Measurements from ENCODE around the gene MACF1.

DNA sequence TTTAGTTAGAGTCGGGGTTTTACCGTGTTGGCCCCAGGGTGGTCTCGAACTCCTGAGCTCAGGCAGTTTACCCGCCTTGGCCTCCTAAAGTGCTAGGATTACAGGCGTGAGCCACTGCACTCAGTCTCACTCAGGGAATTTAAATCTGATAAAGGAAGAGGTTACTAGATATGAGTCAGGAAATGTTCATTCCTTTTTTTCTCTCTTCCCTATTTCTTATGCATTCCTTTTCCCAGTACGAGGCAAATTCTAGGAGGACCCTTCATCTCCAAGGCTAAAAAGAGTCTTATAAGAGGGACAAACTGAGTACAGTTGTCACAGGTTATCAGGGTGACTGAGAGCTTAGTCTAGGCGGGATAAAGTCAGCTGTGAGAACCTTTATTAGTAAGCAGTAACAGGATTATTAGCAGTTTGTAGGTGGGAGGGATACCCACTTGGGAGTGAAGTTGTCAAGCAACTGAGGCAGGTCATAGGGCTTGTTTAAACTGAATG lies 9.1 kb downstream of the MACF1 start:
- TF ChIP-seq EZH2 (IDR thresholded peaks at IDR 0.05; ENCODE audit: low read length, unreplicated experiment): no peak
- no peak for TF ChIP-seq EZH2phosphoT487 (IDR thresholded peaks at IDR 0.05; ENCODE audit: borderline replicate concordance, low read length)
- TF ChIP-seq, protein P1, sequence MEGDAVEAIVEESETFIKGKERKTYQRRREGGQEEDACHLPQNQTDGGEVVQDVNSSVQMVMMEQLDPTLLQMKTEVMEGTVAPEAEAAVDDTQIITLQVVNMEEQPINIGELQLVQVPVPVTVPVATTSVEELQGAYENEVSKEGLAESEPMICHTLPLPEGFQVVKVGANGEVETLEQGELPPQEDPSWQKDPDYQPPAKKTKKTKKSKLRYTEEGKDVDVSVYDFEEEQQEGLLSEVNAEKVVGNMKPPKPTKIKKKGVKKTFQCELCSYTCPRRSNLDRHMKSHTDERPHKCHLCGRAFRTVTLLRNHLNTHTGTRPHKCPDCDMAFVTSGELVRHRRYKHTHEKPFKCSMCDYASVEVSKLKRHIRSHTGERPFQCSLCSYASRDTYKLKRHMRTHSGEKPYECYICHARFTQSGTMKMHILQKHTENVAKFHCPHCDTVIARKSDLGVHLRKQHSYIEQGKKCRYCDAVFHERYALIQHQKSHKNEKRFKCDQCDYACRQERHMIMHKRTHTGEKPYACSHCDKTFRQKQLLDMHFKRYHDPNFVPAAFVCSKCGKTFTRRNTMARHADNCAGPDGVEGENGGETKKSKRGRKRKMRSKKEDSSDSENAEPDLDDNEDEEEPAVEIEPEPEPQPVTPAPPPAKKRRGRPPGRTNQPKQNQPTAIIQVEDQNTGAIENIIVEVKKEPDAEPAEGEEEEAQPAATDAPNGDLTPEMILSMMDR (conservative IDR thresholded peaks at IDR 0.05; ENCODE audit: low read depth, low read length): no peak

Data from PC-3 (cell line).